Stimulated activated CD4-positive, alpha-beta T cell treated with anti-CD3 and anti-CD28 coated beads, Interleukin-1b, Interleukin-23, amount 100 ng/mL, for 1 hour (primary cell): ENCODE data around the gene ZNF735.
"Not testable (repeated sequence)": the region's sequence is repeated elsewhere in the genome, so short reads cannot be mapped to it uniquely, and the experiment has no call there.

Source experiments
- DNase-seq, 2 donors: peaks; one replicate each; pipeline ENCODE4 v3.0.0-alpha.2; 2020; ENCODE audit warnings: low read depth in 2 of 2

ZNF735 gene

DNA sequence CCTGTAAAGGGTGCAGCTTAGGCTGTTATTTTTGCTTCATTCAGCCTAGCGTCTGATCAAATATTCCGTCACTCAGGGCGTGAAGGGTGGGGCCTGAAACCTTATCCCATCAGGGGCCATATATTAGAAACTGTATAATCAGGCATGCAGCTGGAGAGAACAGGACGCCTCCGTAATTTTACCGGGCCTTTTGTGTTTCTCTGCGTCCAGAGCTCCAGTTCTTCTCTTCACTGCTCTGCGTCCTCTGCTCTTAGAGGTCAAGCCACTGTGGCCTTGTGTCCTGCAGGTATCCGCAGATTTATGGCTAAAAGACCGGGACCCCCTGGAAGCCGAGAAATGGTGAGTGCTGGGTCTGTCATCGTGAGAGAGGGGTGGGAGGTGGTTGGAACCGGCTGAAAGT, at the start of gene ZNF735:
Gene ZNF735, plus strand, starts transcription at position 301 of the 400 bp plus-strand sequence. Its CDS starts 0 bp downstream, at position 301.
- no peak for DNase-seq

DNA sequence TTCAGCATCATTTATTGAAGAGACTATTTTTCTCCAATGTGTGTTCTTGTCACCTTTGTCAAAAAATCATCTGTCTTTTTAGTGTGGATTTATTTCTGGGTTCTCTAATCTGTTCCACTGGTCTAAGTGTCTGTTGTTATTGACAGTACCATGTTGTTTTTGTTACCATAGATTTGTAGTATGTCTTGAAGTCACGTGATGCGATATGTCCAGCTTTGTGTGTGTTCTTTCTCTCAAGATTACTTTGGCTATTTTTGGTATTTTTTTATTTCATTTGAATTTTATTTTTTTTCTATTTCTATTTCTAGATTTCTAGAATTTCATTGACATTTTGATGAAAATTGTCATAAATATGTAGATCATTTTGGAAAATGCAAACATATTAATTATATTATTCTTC, 36.0 kb upstream of the ZNF735 start:
- DNase-seq = not testable (repeated sequence)

DNA sequence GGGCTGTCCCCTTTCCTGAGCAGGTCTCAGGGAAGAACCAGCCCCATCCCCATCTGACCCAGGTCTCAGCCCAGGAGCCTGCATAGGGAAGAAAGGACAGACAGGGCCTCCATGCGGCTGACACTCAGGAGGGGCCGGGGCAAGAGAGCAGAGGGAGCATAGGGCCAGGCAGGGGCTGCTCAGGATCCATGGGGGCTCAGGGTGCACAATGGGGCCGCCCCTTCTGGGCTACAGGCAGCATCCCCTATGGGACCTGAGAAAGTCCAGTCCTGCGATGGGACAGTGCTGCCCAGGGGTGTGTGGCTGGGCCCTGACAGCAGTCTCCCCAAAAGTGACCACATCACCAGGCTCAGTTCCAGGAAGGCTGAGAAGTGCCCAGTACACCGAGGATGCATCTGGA, 32.7 kb upstream of the ZNF735 start:
- DNase-seq = no peak

DNA sequence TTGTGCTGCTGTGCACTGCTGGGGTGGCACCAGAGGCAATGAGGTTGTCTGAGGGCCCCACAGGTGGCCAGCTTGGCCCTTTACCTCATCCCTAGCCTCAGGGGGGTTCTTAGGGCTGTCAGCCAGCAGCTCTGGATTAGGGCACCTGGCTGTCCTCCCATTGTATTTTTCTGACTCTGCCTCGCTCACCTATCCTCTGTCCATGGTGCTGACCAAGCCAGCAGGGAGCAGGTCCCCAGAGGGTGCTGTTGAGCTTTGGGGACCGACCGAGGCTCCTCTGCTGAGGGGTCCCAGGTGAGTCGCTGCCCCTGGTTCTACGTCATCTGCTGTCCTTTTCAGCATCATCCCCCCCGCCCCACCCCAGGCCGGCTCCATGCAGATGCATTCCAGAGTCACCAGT, 32.1 kb upstream of the ZNF735 start:
- DNase-seq = no peak

DNA sequence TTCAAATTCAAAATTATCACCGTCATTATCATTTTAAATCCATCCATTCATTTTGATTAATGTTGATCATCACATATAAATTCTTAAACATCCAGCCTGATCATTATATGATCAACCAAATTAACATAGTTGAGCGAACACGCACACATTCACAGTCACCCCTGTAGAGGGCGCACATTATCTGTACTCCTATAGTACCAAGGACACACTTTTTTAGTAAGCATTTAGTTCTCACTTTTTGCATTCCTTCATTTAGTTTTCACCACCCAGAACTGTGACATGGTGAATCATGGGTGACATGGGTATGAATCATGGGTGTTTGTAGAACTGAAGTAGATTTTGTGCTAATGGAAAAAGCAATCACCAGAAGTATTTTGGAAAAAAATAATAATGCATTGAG, 26.0 kb upstream of the ZNF735 start:
- no peak for DNase-seq

DNA sequence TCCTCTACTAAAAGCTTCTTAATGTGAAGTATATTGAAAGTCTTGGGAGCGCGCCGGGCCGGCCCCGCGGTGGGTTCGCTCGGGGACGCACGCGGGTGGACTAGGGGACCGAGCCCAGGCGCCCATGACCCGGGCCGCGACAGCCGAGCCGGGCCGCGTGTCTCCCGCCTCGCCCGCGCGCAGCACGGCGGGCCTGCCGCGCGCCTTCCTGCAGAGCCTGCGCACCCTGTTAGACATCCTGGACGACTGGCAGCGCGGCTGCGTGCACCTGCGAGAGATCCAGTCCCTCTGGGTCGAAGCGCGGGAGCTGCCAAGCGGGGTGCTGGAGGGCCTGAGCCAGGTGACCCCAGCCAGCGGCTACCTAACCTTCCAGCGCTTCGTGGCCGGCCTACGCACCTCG, 25.4 kb upstream of the ZNF735 start:
- no peak for DNase-seq

DNA sequence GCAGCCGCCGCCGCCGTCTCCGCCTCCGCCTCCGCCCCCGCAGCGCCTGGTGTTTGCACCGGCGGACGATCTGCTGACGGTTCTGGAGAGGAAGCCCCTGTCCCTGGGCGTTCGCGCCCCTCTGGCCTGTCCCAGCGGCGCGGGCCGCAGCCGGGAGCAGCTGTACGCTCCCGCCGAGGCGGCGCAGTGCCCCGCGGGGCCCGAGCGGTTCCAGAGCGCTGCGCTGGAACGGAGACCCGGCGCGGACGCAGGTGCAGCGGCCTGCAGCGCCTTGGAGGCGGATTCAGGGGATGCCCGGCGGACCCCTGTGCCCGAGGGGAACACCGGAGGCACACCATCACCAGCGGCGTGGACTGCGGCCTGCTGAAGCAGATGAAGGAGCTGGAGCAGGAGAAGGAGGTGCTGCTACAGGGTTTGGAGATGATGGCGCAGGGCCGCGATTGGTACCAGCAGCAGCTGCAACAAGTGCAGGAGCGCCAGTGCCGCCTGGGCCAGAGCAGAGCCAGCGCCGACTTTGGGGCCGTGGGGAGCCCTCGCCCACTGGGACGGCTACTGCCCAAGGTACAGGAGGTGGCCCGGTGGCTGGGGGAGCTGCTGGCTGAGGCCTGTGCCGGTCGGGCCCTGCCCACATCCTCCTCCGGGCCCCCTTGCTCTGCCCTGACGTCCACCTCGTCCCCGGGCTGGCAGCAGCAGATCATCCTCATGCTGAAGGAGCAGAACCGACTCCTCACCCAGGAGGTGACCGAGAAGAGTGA, 24.8 kb upstream of the ZNF735 start:
- DNase-seq = no peak

DNA sequence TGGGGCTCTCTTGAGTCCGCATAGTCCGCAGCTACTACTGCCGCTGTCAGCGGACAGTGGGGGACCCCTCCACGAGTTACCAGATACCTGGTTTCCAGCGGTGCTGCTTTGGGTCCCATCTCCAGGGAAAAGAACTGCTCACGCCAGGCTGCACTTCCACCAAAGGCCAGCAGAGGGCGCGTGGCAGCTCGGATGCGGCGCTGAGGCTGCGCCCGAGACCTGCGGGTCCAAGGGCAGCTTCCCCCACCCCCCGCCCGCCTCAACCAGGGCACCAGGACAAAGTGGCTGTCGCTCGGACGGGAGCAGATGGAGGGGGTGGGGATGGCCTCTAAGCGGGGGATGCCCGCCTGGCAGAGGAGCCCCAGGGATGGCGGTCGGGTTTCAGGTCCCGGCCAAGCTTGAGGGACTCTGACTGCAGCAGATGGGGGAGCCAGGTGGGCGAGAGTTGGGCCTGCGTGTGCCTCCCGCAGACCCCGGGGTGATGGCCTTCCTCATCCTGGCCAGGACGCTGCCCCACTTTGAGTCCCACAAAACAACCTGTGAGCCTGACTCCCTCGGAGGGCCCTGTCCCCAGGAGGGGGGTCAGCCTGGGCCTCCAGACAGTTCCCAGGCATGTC, 23.8 kb upstream of the ZNF735 start:
- peak in 1 of 2 donors; percentile 9 for DNase-seq

DNA sequence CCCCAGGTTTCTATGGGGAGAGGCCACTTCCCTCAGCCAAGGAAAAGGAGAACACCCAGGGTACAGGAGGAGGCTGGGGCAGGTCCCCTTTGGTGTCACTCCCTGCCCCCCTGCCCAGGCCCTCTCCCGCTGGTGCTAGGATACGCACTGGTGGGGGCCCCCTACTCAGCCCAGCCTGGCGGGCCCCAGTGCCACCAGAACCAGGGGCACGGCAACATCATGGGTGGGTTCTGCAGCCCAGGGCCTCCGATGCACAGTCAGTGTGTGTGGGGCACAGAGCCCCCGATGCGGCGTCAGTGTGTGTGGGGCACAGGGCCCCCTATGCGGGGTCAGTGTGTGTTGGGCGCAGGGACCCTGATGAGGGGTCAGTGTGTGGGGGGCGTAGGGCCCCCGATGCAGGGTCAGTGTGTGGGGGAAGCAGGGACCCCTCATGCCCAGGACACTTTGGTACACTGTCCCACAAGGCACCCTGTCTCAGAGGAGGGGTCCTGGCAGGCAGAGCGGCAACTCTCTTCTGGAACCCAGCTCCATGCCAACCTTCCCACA, 23.1 kb upstream of the ZNF735 start:
- no peak for DNase-seq

DNA sequence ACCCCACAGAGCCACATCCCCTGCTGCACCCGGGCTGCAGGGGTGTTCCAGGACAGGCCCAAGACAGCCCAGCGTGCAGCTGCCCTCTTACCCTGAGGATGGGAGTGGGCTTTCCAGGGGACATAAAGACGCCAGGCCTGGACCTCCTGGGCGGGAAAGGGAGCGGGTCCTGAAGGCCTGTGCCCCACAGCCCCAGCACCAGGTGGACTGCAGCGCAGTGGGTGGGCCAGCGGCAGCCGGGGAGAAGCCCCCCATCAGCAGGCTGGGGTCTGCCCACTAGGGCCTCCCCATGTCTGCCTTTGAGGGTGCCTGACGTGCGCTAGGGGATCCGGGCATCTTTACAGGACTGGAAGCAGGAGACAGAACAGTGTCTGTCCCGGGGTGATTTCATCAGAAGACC, 22.6 kb upstream of the ZNF735 start:
- DNase-seq = no peak

DNA sequence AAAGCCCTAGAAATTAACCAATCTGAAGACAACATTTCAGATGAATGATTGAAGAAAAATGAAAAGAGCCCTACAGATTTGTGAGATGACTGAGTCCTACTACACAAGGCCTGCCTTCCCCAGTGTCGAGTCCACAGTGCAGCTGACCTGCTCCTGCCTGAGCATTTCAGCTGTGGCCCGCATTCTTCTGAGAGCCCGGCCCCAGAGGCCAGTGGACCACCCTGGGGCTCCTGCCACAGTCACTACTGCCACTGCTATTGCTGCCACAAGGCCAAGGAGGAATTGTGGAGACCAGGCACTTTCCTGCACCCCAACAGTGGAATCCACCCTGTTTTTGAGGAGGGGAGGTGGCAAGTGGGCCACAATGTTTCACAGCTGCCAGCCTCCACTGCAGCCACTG, 19.6 kb upstream of the ZNF735 start:
- no peak for DNase-seq

DNA sequence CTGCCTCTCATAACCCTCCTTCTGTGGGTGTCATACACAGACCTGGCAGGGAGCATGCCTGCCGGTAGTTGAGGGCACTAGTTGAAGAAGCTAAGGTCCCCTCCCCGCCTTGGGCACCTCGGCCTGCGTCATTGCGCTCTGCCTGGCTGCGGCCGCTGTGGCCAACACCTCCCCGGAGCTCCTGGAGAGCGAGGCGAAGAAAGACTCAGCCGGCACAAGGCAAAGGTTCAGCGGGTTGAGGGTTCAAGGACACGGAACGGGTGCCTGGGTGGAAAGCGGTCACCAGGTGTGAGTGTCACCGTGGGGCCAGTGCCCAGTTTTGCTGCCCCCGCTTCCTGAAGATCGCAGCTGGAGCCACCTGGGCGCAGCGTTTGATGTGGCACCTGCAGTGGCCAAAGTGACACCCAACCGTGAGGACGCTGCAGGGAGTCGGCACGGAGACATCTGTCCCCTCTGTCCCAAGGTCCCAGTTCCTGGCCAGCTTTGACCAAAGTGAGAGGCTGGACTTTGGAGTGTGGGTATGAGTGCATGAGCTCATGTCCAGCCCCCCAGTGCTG, 14.8 kb upstream of the ZNF735 start:
- DNase-seq = no peak

DNA sequence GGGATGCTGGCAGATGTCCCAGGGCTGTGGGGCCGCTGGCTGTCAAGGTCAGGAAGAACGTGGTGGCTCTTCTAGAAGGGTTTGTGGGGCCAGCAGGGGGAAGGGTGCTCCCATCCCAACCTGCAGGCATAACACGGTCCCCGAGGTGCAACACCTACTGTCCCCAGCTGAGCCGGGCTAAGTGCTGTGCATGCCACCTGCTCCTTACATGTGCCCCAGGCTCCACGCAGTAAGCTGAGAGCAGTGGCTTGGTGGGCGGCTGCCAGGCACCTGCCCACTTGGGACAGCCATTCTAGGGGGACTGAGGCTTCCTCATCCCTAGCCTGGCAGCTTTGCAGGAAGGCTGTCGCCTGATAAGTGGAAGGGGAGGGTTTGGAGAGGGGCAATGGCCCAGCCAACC, 14.2 kb upstream of the ZNF735 start:
- DNase-seq = no peak

DNA sequence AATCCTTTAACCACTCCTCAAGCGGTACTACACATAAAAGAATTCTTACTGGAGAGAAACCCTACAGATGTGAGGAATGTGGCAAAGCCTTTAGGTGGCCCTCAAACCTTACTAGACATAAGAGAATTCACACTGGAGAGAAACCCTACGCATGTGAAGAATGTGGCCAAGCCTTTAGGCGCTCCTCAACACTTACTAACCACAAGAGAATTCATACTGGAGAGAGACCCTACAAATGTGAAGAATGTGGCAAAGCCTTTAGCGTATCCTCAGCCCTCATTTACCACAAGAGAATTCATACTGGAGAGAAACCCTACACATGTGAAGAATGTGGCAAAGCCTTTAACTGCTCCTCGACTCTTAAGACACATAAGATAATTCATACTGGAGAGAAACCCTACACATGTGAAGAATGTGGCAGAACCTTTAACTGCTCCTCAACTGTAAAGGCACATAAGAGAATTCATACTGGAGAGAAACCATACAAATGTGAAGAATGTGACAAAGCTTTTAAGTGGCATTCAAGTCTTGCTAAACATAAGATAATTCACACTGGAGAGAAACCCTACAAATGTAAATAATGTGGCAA, 12.8 kb downstream of the ZNF735 start:
- not testable (repeated sequence) for DNase-seq

DNA sequence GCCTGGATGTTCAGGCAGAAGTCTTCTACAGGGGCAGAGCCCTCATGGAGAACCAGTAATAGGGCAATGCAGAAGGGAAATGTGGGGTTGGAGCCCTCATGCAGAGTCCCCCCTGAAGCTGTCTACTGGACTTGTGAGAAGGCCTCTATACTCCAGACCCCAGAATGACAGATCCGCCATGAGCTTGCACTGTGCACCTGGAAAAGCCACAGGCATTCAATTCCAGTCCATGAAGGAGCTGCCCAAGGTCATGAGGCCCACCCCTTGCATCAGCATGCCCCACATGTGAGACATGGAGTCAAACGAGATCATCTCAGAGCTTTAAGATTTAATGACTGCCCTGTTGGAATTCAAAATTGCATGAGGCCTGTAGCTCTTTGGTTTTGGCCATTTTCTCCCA, 16.4 kb downstream of the ZNF735 start:
- DNase-seq = no peak

DNA sequence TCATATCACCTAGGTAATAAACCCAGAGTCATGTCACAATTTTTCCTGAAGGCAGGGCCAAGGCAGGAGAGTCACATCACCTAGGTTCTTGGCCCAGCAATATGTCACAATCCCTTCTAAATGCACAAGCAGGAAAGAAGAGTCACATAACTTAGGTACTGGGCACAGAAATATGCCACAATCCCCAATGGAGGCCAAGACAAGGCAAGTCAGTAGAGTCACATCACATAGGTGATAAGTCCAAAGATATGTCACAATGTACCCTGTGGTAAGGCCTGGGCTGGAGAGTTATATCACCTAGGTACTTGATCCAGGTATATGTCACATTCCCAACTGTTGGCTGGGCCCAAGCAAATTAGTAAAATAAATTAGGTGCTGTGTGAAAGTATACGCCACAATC, 21.2 kb downstream of the ZNF735 start, which contains the start of gene ZNF679:
Gene ZNF679, plus strand, starts transcription at position 301 of the 400 bp plus-strand sequence. CDS start 20,644 bp downstream, outside the sequence.
- DNase-seq = not testable (repeated sequence)

DNA sequence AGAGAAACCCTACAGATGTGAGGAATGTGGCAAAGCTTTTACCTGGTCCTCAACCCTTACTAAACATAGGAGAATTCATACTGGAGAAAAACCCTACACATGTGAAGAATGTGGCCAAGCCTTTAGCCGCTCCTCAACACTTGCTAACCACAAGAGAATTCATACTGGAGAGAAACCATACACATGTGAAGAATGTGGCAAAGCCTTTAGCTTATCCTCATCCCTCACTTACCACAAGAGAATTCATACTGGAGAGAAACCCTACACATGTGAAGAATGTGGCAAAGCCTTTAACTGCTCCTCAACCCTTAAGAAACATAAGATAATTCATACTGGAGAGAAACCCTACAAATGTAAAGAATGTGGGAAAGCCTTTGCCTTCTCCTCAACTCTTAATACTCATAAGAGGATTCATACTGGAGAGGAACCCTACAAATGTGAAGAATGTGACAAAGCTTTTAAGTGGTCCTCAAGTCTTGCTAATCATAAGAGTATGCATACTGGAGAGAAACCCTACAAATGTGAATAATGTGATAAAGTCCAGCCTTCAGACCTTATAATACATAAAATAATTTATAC, 59.4 kb downstream of the ZNF735 start:
- DNase-seq = no peak
